ENCODE data around the gene FUNDC2. TPM values are rescaled to one million over a fixed set of nuclear protein-coding genes. Genes with fewer than 3 reads are reported as not detected.

The FUNDC2 gene
- total RNA-seq, 1 donor: 47.4 TPM

GRCh38 chrX:155070663-155070974, 44.0 kb downstream of the FUNDC2 start:
- Histone ChIP-seq H3K27ac (ENCODE audit: low read depth, low read length) (peak overlapping the region; percentile 73), H2AFZ (ENCODE audit: low read length) (peak overlapping the region; percentile 48), H3K4me2 (ENCODE audit: insufficient read depth, low read length) (peak overlapping the region; percentile 87), H3K4me3 (ENCODE audit: insufficient read depth, low read length) (peak overlapping the region; percentile 73), H3K9me3 (ENCODE audit: low read depth, low read length) (no peaks in the 10 kb centered on the region), H3K4me1 (ENCODE audit: insufficient read depth, low read length) (peaks cover 18% of the 10 kb centered on the region), H4K20me1 (ENCODE audit: insufficient read depth, low read length) (no peaks in the 10 kb centered on the region), H3K36me3 (ENCODE audit: insufficient read depth, low read length) (peaks cover 9% of the 10 kb centered on the region), H3K27me3 (ENCODE audit: insufficient read depth, low read length) (no peaks in the 10 kb centered on the region), H3K79me2 (ENCODE audit: insufficient read depth, low read length) (peaks cover 43% of the 10 kb centered on the region)
- DNase-seq (ENCODE audit: insufficient read length, low spot score, missing footprints): no peak
- no peak for TF ChIP-seq CTCF (IDR thresholded peaks at IDR 0.05; ENCODE audit: extremely low read depth, low read depth, low read length)

- H3K9me3 ChIP-seq (ENCODE audit: low read depth, low read length): no peaks in the 10 kb centered on the region
- H3K36me3 ChIP-seq (ENCODE audit: insufficient read depth, low read length): peaks cover 9% of the 10 kb centered on the region
- H3K27me3 ChIP-seq (ENCODE audit: insufficient read depth, low read length): no peaks in the 10 kb centered on the region
- no peaks in the 10 kb centered on the region for H4K20me1 ChIP-seq (ENCODE audit: insufficient read depth, low read length)
- H3K27ac ChIP-seq (ENCODE audit: low read depth, low read length): peak within 1 kb of the TSS; percentile 73
- H2AFZ ChIP-seq (ENCODE audit: low read length): peak within 1 kb of the TSS; percentile 90
- H3K4me3 ChIP-seq (ENCODE audit: insufficient read depth, low read length): peak within 1 kb of the TSS; percentile 81
- peaks cover 17% of the 10 kb centered on the region for H3K4me1 ChIP-seq (ENCODE audit: insufficient read depth, low read length)
- DNase-seq (ENCODE audit: insufficient read length, low spot score, missing footprints): peak; percentile 93
- H3K4me2 ChIP-seq (ENCODE audit: insufficient read depth, low read length): peak within 1 kb of the TSS; percentile 87
- H3K79me2 ChIP-seq (ENCODE audit: insufficient read depth, low read length): peaks cover 38% of the 10 kb centered on the region
- no peak for TF ChIP-seq CTCF (IDR thresholded peaks at IDR 0.05; ENCODE audit: extremely low read depth, low read depth, low read length)
These were observed 44.5 kb downstream of the FUNDC2 start, which contains the start of the genes BRCC3, CMC4 and MTCP1 for GRCh38 chrX:155070975-155071693. Gene BRCC3 (plus strand): TSS chrX:155071508. CDS start chrX:155071528, 20 bp downstream. Gene CMC4 (minus strand): TSS chrX:155071136. CDS start chrX:155064023, 7,113 bp downstream. Gene MTCP1 (minus strand): TSS chrX:155071136. CDS start chrX:155066010, 5,126 bp downstream.

GRCh38 chrX:155071694-155072280, 45.1 kb downstream of the FUNDC2 start:
- peak overlapping the region; percentile 55 for H3K27ac ChIP-seq (ENCODE audit: low read depth, low read length)
- H3K79me2 ChIP-seq (ENCODE audit: insufficient read depth, low read length): peaks cover 32% of the 10 kb centered on the region
- TF ChIP-seq CTCF (IDR thresholded peaks at IDR 0.05; ENCODE audit: extremely low read depth, low read depth, low read length): no peak

GRCh38 chrX:155086202-155086840, 59.7 kb downstream of the FUNDC2 start:
- no peaks in the 10 kb centered on the region for H3K27me3 ChIP-seq (ENCODE audit: insufficient read depth, low read length)
- H3K4me1 ChIP-seq (ENCODE audit: insufficient read depth, low read length): no peaks in the 10 kb centered on the region
- H3K27ac ChIP-seq (ENCODE audit: low read depth, low read length): no peak overlapping the region
- no peak overlapping the region for H3K4me2 ChIP-seq (ENCODE audit: insufficient read depth, low read length)
- TF ChIP-seq CTCF (IDR thresholded peaks at IDR 0.05; ENCODE audit: extremely low read depth, low read depth, low read length): peak; percentile 52
- no peaks in the 10 kb centered on the region for H4K20me1 ChIP-seq (ENCODE audit: insufficient read depth, low read length)
- H3K36me3 ChIP-seq (ENCODE audit: insufficient read depth, low read length): peaks cover 9% of the 10 kb centered on the region
- H3K79me2 ChIP-seq (ENCODE audit: insufficient read depth, low read length): no peaks in the 10 kb centered on the region
- no peak overlapping the region for H2AFZ ChIP-seq (ENCODE audit: low read length)
- H3K9me3 ChIP-seq (ENCODE audit: low read depth, low read length): no peaks in the 10 kb centered on the region
- DNase-seq (ENCODE audit: insufficient read length, low spot score, missing footprints): no peak
- no peak overlapping the region for H3K4me3 ChIP-seq (ENCODE audit: insufficient read depth, low read length)

More at GRCh38 chrX:155071694-155072280, 45.1 kb downstream of the FUNDC2 start:
- no peaks in the 10 kb centered on the region for H3K9me3 ChIP-seq (ENCODE audit: low read depth, low read length)
- H3K4me3 ChIP-seq (ENCODE audit: insufficient read depth, low read length): peak overlapping the region; percentile 81
- peak overlapping the region; percentile 82 for H3K4me2 ChIP-seq (ENCODE audit: insufficient read depth, low read length)
- peaks cover 17% of the 10 kb centered on the region for H3K4me1 ChIP-seq (ENCODE audit: insufficient read depth, low read length)
- peaks cover 9% of the 10 kb centered on the region for H3K36me3 ChIP-seq (ENCODE audit: insufficient read depth, low read length)
- no peak for DNase-seq (ENCODE audit: insufficient read length, low spot score, missing footprints)
- H3K27me3 ChIP-seq (ENCODE audit: insufficient read depth, low read length): no peaks in the 10 kb centered on the region
- H4K20me1 ChIP-seq (ENCODE audit: insufficient read depth, low read length): no peaks in the 10 kb centered on the region
- peak overlapping the region; percentile 90 for H2AFZ ChIP-seq (ENCODE audit: low read length)
